Spleen (tissue), 11 donors: ENCODE results near the gene BUD31. TPM values are rescaled to one million over a fixed set of nuclear protein-coding genes. Genes with fewer than 3 reads are reported as not detected.
"Not testable (repeated sequence)": the region's sequence is repeated elsewhere in the genome, so short reads cannot be mapped to it uniquely, and the experiment has no call there.

Experiments used
- DNase-seq: peaks from one replicate; pipeline ENCODE4 v3.0.0-alpha.2; 2020
- H3K27ac ChIP-seq, 8 donors: fragments of 200-600 bp; sonication (generic) in 7 of 8; 1 replicate in 4 of 8; 2 replicates in 4 of 8; pipeline versions ENCODE4 v1.5.0 to v1.8.0; 2016 to 2021; ENCODE audit warnings: inconsistent platforms in 4 of 8, mild to moderate bottlenecking in 4 of 8, moderate library complexity in 1 of 8
- H3K27me3 ChIP-seq, 7 donors: fragments of 200-600 bp; sonication (generic) in 6 of 7; replicated peaks in 1 of 7; 1 replicate in 4 of 7; 2 replicates in 3 of 7; pipeline versions ENCODE4 v1.5.0 to v1.8.0; 2016 to 2021; ENCODE audit warnings: inconsistent platforms in 3 of 7, mild to moderate bottlenecking in 1 of 7
- H3K36me3 ChIP-seq, 6 donors: fragments of 200-600 bp; sonication (generic) in 5 of 6; 1 replicate in 4 of 6; 2 replicates in 2 of 6; pipeline versions ENCODE4 v1.5.0 to v1.8.0; 2016 to 2021; ENCODE audit warnings: inconsistent platforms in 2 of 6
- H3K4me1 ChIP-seq, 6 donors: fragments of 200-600 bp; sonication (generic) in 5 of 6; 1 replicate in 3 of 6; 2 replicates in 3 of 6; pipeline versions ENCODE4 v1.5.0 to v1.8.0; 2016 to 2021; ENCODE audit warnings: inconsistent platforms in 3 of 6
- H3K4me3 ChIP-seq, 8 donors: fragments of 200-600 bp; sonication (generic) in 7 of 8; 1 replicate in 4 of 8; 2 replicates in 4 of 8; pipeline versions ENCODE4 v1.5.0 to v1.8.0; 2016 to 2021; ENCODE audit warnings: inconsistent platforms in 4 of 8, mild to moderate bottlenecking in 4 of 8, moderate library complexity in 2 of 8
- H3K9me3 ChIP-seq, 8 donors: fragments of 200-600 bp; sonication (generic) in 7 of 8; 1 replicate in 4 of 8; 2 replicates in 4 of 8; pipeline versions ENCODE4 v1.5.0 to v1.8.0; 2016 to 2021; ENCODE audit warnings: inconsistent platforms in 4 of 8
- CTCF ChIP-seq, 11 experiments: fragments of 200-600 bp in 7 of 11; fragments of 450-650 bp in 4 of 11; sonication (generic) in 4 of 11; IDR thresholded peaks in 8 of 11; conservative IDR thresholded peaks in 3 of 11; 1 replicate in 7 of 11; 2 replicates in 4 of 11; pipeline versions ENCODE4 v1.4.0 to v1.8.0; 2016 to 2021; ENCODE audit warnings: antibody characterized with exemption in 11 of 11, inconsistent platforms in 4 of 11, mild to moderate bottlenecking in 1 of 11
- POLR2A ChIP-seq, 3 donors: fragments of 450-650 bp; IDR thresholded peaks; one replicate each; pipeline ENCODE4 v1.5.1; 2017; ENCODE audit warnings: antibody characterized with exemption in 3 of 3, mild to moderate bottlenecking in 1 of 3
- POLR2AphosphoS5 ChIP-seq, 3 donors: sonication (generic); formaldehyde crosslinking; IDR thresholded peaks; one replicate each; pipeline ENCODE4 v1.5.1; 2017; ENCODE audit warnings: antibody characterized with exemption in 3 of 3
- WGBS, 5 donors: extraction: QIAGEN DNeasy Blood & Tissue Kit in 3 of 5; methylation state at CpG; one replicate each; pipeline versions ENCODE4 v1.1.5 to v1.1.7; 2013 to 2018; 5-methylcytosine and 5-hydroxymethylcytosine counted together
- intact Hi-C: fragments of 100-400 bp; cut with DNase I; formaldehyde crosslinking; loops from one replicate; pipeline ENCODE4 v1.15.0; 2023; ENCODE audit warnings: low total_unique reads
- polyA plus RNA-seq, 3 donors: library from polyadenylated mRNA; stranded (reverse); fragments of 200-250 nt; gene quantifications; one replicate each; pipeline ENCODE4 v1.2.1, GENCODE V29; 2013
- total RNA-seq, 7 donors: library from RNA; depleted of rRNA in 3 of 7; stranded (reverse); fragments of >200 nt in 3 of 7; fragmentation: NEBNext Ultra II Directional in 4 of 7; extraction: Animal tissue kit (Norgen Biotek cat#: 25700) in 4 of 7; gene quantifications; one replicate each; pipeline versions ENCODE4 v1.1.0 to v1.2.1, GENCODE V29; 2016 to 2021
- donor health status: healthy with polysubstance abuse.
- donor health status: DM: no; HTN: no; CAD: no; lungs with moderate emphysema.
- donor health status: DM: no; HTN: no; CAD: no.
- donor health status: Bipolar disorder and iron deficiency.
- donor health status: healthy.
- donor health status: DM: no; HTN: no; CAD: no.
- donor health status: DM: yes; HTN: yes; CAD: no.

Gene BUD31
- total and polyA plus RNA-seq, 10 donors = 48.4 to 124 (median 71.0) TPM

- H3K27me3 ChIP-seq, intact Hi-C loops, H3K27ac ChIP-seq: not testable (repeated sequence)
Measured at GRCh38 chr7:99415513-99416127, 6.9 kb downstream of the BUD31 start.

GRCh38 chr7:99418260-99418659 lies 9.5 kb downstream of the BUD31 start:
- intact Hi-C loops = no loop called here
- no peaks in the 10 kb centered on the region for H3K9me3 ChIP-seq
- DNase-seq = no peak
- 91 to 96% (median 94%) methylated on average over 9 of the region's 9 CpGs for WGBS, 5 donors
- TF ChIP-seq CTCF (IDR thresholded peaks at IDR 0.05 in 8 of 11, conservative IDR thresholded peaks at IDR 0.05 in 3 of 11) (no peak), POLR2A (IDR thresholded peaks at IDR 0.05) (no peak), POLR2AphosphoS5 (IDR thresholded peaks at IDR 0.05) (peak in 2 of 3 donors; percentile 4 to 47)
- no peaks in the 10 kb centered on the region for H3K27me3 ChIP-seq
- H3K36me3 ChIP-seq = peaks cover 0 to 100% (median 87%) of the 10 kb centered on the region in 6 donors
- H3K4me3 ChIP-seq = no peak overlapping the region
- H3K4me1 ChIP-seq = peaks cover 0 to 16% (median 3%) of the 10 kb centered on the region in 6 donors
- no peak overlapping the region for H3K27ac ChIP-seq

More at GRCh38 chr7:99415513-99416127, 6.9 kb downstream of the BUD31 start:
- H3K36me3 ChIP-seq = peaks cover 4 to 100% (median 98%) of the 10 kb centered on the region in 6 donors
- TF ChIP-seq CTCF (IDR thresholded peaks at IDR 0.05 in 8 of 11, conservative IDR thresholded peaks at IDR 0.05 in 3 of 11) = peak in 10 of 11 experiments; percentile 19 to 74 (median 56)
- TF ChIP-seq POLR2AphosphoS5 (IDR thresholded peaks at IDR 0.05) = peak in 1 of 3 donors; percentile 21
- H3K9me3 ChIP-seq, H3K4me3 ChIP-seq, DNase-seq: not testable (repeated sequence)
- 64 to 88% (median 76%) methylated on average over 17 of the region's 17 CpGs for WGBS, 5 donors
- peaks cover 2 to 31% (median 8%) of the 10 kb centered on the region in 6 donors for H3K4me1 ChIP-seq

- peak; percentile 3 to 63 (median 34) for TF ChIP-seq POLR2AphosphoS5 (IDR thresholded peaks at IDR 0.05)
- TF ChIP-seq CTCF (IDR thresholded peaks at IDR 0.05 in 8 of 11, conservative IDR thresholded peaks at IDR 0.05 in 3 of 11) = no peak
- 88 to 94% (median 93%) methylated on average over 21 to 29 of the region's 29 CpGs for WGBS, 5 donors
- Histone ChIP-seq H3K27me3 (no peaks in the 10 kb centered on the region), H3K27ac (no peak overlapping the region), H3K4me1 (peaks cover 0 to 7% (median 1%) of the 10 kb centered on the region in 6 donors), H3K4me3 (no peak overlapping the region), H3K36me3 (peaks cover 0 to 100% (median 88%) of the 10 kb centered on the region in 6 donors), H3K9me3 (no peaks in the 10 kb centered on the region)
- no peak for DNase-seq
- intact Hi-C loops = no loop called here
Measured at GRCh38 chr7:99419323-99420021, 10.7 kb downstream of the BUD31 start.

GRCh38 chr7:99420213-99420612 lies 11.4 kb downstream of the BUD31 start:
- peaks cover 0 to 100% (median 88%) of the 10 kb centered on the region in 6 donors for H3K36me3 ChIP-seq
- peaks cover 0 to 5% (median 0%) of the 10 kb centered on the region in 6 donors for H3K4me1 ChIP-seq
- whole genome bisulfite sequencing, 5 donors = 92 to 100% (median 96%) methylated on average over 3 to 5 of the region's 5 CpGs
- H3K4me3 ChIP-seq = no peak overlapping the region
- H3K27ac ChIP-seq = no peak overlapping the region
- no peaks in the 10 kb centered on the region for H3K27me3 ChIP-seq
- no peak for TF ChIP-seq CTCF (IDR thresholded peaks at IDR 0.05 in 8 of 11, conservative IDR thresholded peaks at IDR 0.05 in 3 of 11)
- no peak for TF ChIP-seq POLR2AphosphoS5 (IDR thresholded peaks at IDR 0.05)
- TF ChIP-seq POLR2A (IDR thresholded peaks at IDR 0.05) = no peak
- no peaks in the 10 kb centered on the region for H3K9me3 ChIP-seq
- intact Hi-C loops = no loop called here
- no peak for DNase-seq
